Measurements from ENCODE around the gene KCNJ6.
"Not testable (repeated sequence)": the region's sequence is repeated elsewhere in the genome, so short reads cannot be mapped to it uniquely, and the experiment has no call there.

KCNJ6 gene

DNA sequence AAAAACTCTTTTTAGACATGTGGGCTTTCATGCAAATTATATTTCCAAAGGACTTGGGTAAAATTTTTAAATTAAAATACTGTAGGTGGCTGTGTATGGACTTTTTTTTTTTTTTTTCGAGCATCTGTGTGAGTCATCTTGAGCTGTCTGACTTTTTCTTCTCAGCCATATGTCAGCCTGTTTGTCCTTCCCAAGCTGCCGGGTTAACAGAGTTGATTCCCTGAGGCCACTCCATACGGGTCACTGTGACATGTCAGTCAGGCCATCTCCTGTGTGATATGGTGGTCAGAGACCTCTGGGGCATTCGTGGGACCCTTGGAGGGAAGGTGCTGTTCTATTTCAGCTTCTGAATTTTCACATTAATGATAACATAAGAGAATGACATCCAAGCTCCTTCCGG lies 148.3 kb downstream of the KCNJ6 start:
- Histone ChIP-seq H3K4me3 (ENCODE audit: low read length) (no peak overlapping the region), H3K27me3 (ENCODE audit: insufficient read depth, low read length) (no peaks in the 10 kb centered on the region), H3K27ac (ENCODE audit: low read depth, low read length) (no peak overlapping the region), H3K4me1 (ENCODE audit: insufficient read depth, low read length) (peaks cover 8% of the 10 kb centered on the region; the same call in 1 of the 2 replicates), H3K9ac (ENCODE audit: low read depth, low read length) (no peak overlapping the region), H3K36me3 (ENCODE audit: insufficient read depth, low read length) (no peaks in the 10 kb centered on the region), H3K9me3 (ENCODE audit: insufficient read depth, low read depth, low read length) (peaks cover 3% of the 10 kb centered on the region; the same call in 1 of the 2 replicates)
- WGBS = 82% methylated on average over 4 of the region's 5 CpGs

DNA sequence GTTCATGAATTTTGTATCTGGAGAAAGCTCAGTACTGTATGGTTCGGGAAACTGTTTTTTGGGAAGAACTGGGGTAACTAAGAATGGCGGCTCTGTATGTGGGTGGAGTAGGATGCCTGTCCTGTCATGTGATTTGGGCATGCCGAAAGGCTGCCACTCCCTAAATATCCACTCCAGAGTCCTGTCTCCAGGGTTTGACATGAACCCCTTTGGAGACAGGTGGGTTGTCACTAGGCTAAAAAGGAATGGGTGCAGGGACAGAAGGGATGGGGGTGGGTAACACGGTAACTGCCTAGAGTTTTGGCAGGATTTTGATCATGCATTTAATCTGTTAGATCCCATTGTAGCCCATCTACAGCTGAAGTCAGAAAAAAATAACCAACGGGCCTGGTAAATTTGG lies 150.1 kb downstream of the KCNJ6 start:
- no peak overlapping the region for H3K9ac ChIP-seq (ENCODE audit: low read depth, low read length)
- H3K4me3 ChIP-seq (ENCODE audit: low read length) = no peak overlapping the region
- peaks cover 3% of the 10 kb centered on the region; the same call in 1 of the 2 replicates for H3K9me3 ChIP-seq (ENCODE audit: insufficient read depth, low read depth, low read length)
- no peaks in the 10 kb centered on the region for H3K36me3 ChIP-seq (ENCODE audit: insufficient read depth, low read length)
- no peaks in the 10 kb centered on the region for H3K27me3 ChIP-seq (ENCODE audit: insufficient read depth, low read length)
- H3K27ac ChIP-seq (ENCODE audit: low read depth, low read length) = no peak overlapping the region
- WGBS = 82% methylated on average over 4 of the region's 5 CpGs
- H3K4me1 ChIP-seq (ENCODE audit: insufficient read depth, low read length) = peaks cover 8% of the 10 kb centered on the region; the same call in 1 of the 2 replicates

- peaks cover 8% of the 10 kb centered on the region; the same call in 1 of the 2 replicates for H3K4me1 ChIP-seq (ENCODE audit: insufficient read depth, low read length)
- no peaks in the 10 kb centered on the region for H3K36me3 ChIP-seq (ENCODE audit: insufficient read depth, low read length)
- peaks cover 3% of the 10 kb centered on the region; the same call in 1 of the 2 replicates for H3K9me3 ChIP-seq (ENCODE audit: insufficient read depth, low read depth, low read length)
- no peak overlapping the region for H3K27ac ChIP-seq (ENCODE audit: low read depth, low read length)
- no peaks in the 10 kb centered on the region for H3K27me3 ChIP-seq (ENCODE audit: insufficient read depth, low read length)
- 91% methylated on average over 5 of the region's 5 CpGs for WGBS
- H3K4me3 ChIP-seq (ENCODE audit: low read length) = no peak overlapping the region
- H3K9ac ChIP-seq (ENCODE audit: low read depth, low read length) = no peak overlapping the region
Measured at GRCh38 chr21:37765221-37765900, 150.9 kb downstream of the KCNJ6 start.

DNA sequence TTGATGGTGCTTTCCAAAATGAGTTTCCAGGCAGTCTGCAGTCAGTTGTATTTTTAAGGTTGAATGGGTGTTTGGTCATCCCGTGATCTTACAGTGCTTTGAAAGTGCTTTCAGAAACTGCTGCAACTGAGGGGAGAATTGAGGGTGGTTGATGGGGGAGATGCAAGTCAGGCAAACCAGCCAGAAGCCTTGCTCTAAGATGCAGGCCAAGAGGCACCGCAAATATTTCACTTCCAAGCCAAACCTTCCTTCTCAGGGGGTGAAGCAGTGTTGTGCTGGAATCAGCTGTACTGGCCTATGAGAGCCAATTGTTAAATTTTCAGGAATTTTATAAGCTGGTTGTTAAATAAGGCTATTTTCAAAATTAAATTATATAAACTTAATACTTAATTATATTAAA lies 151.6 kb downstream of the KCNJ6 start:
- 85% methylated on average over 1 of the region's 2 CpGs for WGBS
- H3K36me3 ChIP-seq (ENCODE audit: insufficient read depth, low read length) = no peaks in the 10 kb centered on the region
- no peaks in the 10 kb centered on the region for H3K27me3 ChIP-seq (ENCODE audit: insufficient read depth, low read length)

DNA sequence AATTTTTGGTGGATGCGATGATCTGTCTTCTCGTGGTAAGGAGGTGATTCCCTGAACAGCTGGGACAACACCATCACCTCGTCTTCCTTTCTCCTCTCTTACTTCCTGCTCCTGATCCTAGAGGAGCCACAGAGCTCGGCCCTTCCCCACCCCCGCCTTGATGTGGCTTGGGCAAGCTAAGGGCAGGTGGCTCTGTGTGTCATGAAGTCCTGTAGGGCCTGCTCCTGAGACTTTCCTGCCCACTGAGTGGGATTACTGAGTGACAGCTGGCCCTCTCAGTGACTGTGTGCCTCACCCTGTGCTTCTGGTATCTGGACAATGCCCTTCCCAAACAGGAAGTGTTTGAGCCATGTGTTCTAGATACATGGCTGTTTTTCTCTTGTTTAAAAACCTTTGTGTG lies 153.0 kb downstream of the KCNJ6 start:
- H3K27ac ChIP-seq (ENCODE audit: low read depth, low read length) = no peak overlapping the region
- peaks cover 3% of the 10 kb centered on the region; the same call in 1 of the 2 replicates for H3K9me3 ChIP-seq (ENCODE audit: insufficient read depth, low read depth, low read length)
- no peaks in the 10 kb centered on the region for H3K4me1 ChIP-seq (ENCODE audit: insufficient read depth, low read length)
- WGBS = 88% methylated on average over 5 of the region's 5 CpGs
- H3K4me3 ChIP-seq (ENCODE audit: low read length) = no peak overlapping the region
- no peaks in the 10 kb centered on the region for H3K27me3 ChIP-seq (ENCODE audit: insufficient read depth, low read length)
- no peaks in the 10 kb centered on the region for H3K36me3 ChIP-seq (ENCODE audit: insufficient read depth, low read length)
- H3K9ac ChIP-seq (ENCODE audit: low read depth, low read length) = no peak overlapping the region

More for the DNA sequence above, 151.6 kb downstream of the KCNJ6 start:
- Histone ChIP-seq H3K9me3 (ENCODE audit: insufficient read depth, low read depth, low read length) (peaks cover 3% of the 10 kb centered on the region; the same call in 1 of the 2 replicates), H3K4me1 (ENCODE audit: insufficient read depth, low read length) (peaks cover 3% of the 10 kb centered on the region; the same call in 1 of the 2 replicates), H3K27ac (ENCODE audit: low read depth, low read length) (no peak overlapping the region), H3K4me3 (ENCODE audit: low read length) (no peak overlapping the region), H3K9ac (ENCODE audit: low read depth, low read length) (no peak overlapping the region)

DNA sequence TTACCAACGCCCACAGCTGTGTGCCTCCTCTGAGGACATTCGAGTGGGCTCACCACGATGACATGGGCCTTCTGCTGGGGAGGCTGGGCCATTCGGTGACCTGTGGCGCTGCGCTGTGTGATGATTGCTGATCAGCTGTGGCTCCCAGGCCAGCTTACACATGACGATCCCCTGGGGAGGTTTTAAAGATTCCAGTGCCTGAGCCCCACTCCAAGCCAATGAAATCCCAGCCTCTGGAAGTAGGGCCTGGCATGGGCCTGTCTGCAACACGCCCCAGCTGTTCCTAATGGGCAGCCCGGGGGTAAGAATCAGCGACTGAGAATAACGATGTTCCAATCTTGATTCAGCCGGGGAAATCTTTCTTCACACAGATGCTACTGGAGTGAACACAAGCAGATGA lies 153.7 kb downstream of the KCNJ6 start:
- Histone ChIP-seq H3K4me3 (ENCODE audit: low read length) (no peak overlapping the region), H3K36me3 (ENCODE audit: insufficient read depth, low read length) (no peaks in the 10 kb centered on the region), H3K9ac (ENCODE audit: low read depth, low read length) (no peak overlapping the region), H3K27me3 (ENCODE audit: insufficient read depth, low read length) (no peaks in the 10 kb centered on the region), H3K27ac (ENCODE audit: low read depth, low read length) (no peak overlapping the region), H3K9me3 (ENCODE audit: insufficient read depth, low read depth, low read length) (peaks cover 3% of the 10 kb centered on the region; the same call in 1 of the 2 replicates), H3K4me1 (ENCODE audit: insufficient read depth, low read length) (no peaks in the 10 kb centered on the region)
- WGBS = 90% methylated on average over 12 of the region's 12 CpGs

DNA sequence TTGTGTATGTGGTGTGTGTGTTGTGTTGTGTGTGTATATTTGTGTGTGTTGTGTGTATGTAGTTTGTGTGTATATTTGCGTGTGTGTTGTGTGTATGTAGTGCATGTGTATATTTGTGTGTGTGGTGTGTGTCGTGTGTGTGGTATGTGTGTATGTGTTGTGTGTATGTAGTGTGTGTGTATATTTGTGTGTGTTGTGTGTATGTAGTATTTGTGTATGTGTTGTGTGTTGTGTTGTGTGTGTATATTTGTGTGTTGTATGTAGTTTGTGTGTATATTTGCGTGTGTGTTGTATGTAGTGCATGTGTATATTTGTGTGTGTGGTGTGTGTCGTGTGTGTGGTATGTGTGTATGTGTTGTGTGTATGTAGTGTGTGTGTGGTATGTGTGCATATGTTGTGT lies 154.9 kb downstream of the KCNJ6 start:
- H3K27ac ChIP-seq (ENCODE audit: low read depth, low read length); H3K4me1 ChIP-seq (ENCODE audit: insufficient read depth, low read length); H3K9me3 ChIP-seq (ENCODE audit: insufficient read depth, low read depth, low read length); H3K9ac ChIP-seq (ENCODE audit: low read depth, low read length); H3K4me3 ChIP-seq (ENCODE audit: low read length); H3K27me3 ChIP-seq (ENCODE audit: insufficient read depth, low read length); H3K36me3 ChIP-seq (ENCODE audit: insufficient read depth, low read length): not testable (repeated sequence)
- WGBS = 88% methylated on average over 4 of the region's 4 CpGs

DNA sequence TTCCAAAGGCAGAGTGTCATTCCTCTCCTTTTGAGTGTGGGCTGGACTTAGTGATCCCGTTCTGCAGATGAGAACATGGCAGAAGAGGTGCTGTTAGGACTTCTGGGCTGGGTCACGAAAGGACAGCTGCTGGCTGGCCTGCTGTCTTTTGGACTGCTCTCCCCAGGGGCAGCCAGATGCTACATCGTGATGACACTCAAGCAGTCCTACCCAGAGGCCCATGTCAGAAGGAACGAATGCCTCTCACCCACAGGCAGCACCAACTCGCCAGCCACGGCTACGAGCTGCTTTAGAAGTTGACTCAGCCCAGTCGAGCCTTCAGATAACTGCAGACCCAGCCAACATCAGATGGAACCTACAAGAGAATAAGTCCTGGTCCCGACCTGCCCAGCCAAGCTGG lies 156.5 kb downstream of the KCNJ6 start:
- Histone ChIP-seq H3K9me3 (ENCODE audit: insufficient read depth, low read depth, low read length) (no peaks in the 10 kb centered on the region), H3K9ac (ENCODE audit: low read depth, low read length) (no peak overlapping the region), H3K27me3 (ENCODE audit: insufficient read depth, low read length) (no peaks in the 10 kb centered on the region), H3K4me1 (ENCODE audit: insufficient read depth, low read length) (0 out of 2 replicates have a peak, but pooled peaks cover 9% of the 10 kb centered on the region), H3K4me3 (ENCODE audit: low read length) (no peak overlapping the region), H3K27ac (ENCODE audit: low read depth, low read length) (no peak overlapping the region), H3K36me3 (ENCODE audit: insufficient read depth, low read length) (no peaks in the 10 kb centered on the region)
- 94% methylated on average over 9 of the region's 9 CpGs for WGBS

GRCh38 chr21:37758982-37759381 lies 157.3 kb downstream of the KCNJ6 start:
- no peaks in the 10 kb centered on the region for H3K36me3 ChIP-seq (ENCODE audit: insufficient read depth, low read length)
- H3K4me3 ChIP-seq (ENCODE audit: low read length) = no peak overlapping the region
- H3K4me1 ChIP-seq (ENCODE audit: insufficient read depth, low read length) = 0 out of 2 replicates have a peak, but pooled peaks cover 14% of the 10 kb centered on the region
- H3K27me3 ChIP-seq (ENCODE audit: insufficient read depth, low read length) = no peaks in the 10 kb centered on the region
- H3K27ac ChIP-seq (ENCODE audit: low read depth, low read length) = no peak overlapping the region
- no peak overlapping the region for H3K9ac ChIP-seq (ENCODE audit: low read depth, low read length)
- WGBS = 46% methylated on average over 7 of the region's 7 CpGs
- no peaks in the 10 kb centered on the region for H3K9me3 ChIP-seq (ENCODE audit: insufficient read depth, low read depth, low read length)

DNA sequence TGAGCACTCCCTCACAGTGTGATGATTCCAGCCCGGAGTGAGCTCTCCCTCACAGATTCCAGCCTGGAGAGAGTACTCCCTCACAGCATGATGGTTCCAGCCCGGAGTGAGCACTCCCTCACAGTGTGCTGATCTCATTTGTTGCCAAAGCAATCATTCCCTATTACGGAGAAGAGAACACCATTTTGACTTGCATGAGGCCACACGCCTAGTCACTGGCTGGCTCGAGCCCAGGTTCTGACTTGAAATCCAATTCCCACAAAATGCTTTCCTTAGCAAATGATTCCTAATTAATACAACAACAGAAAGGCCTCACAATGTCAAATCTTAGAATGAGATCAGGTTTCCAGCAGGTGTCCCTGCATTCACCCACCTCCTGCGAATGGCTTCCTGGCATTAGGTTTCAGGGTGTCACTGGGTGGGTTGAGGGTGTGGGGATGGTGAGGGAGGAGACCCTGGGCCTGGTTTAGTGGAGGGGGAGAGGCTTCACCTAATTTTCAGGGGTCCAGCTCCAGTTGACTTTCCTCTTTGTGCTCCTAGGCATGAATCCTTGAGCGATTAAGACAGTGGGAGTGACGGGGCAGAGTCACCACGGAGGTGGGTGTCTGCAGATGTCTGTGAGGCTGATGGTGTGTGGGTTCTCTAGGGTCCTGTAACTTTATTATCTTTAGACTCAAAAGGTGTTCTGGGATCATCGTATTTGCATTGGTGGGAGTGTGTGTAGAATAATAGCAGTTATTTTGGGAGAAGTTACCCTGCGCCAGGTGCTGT lies 158.5 kb downstream of the KCNJ6 start:
- no peaks in the 10 kb centered on the region for H3K36me3 ChIP-seq (ENCODE audit: insufficient read depth, low read length)
- 81% methylated on average over 10 of the region's 11 CpGs for WGBS
- H3K9me3 ChIP-seq (ENCODE audit: insufficient read depth, low read depth, low read length) = no peaks in the 10 kb centered on the region
- no peak overlapping the region for H3K27ac ChIP-seq (ENCODE audit: low read depth, low read length)
- no peak overlapping the region for H3K4me3 ChIP-seq (ENCODE audit: low read length)
- H3K9ac ChIP-seq (ENCODE audit: low read depth, low read length) = no peak overlapping the region
- H3K27me3 ChIP-seq (ENCODE audit: insufficient read depth, low read length) = no peaks in the 10 kb centered on the region
- H3K4me1 ChIP-seq (ENCODE audit: insufficient read depth, low read length) = 0 out of 2 replicates have a peak, but pooled peaks cover 14% of the 10 kb centered on the region

DNA sequence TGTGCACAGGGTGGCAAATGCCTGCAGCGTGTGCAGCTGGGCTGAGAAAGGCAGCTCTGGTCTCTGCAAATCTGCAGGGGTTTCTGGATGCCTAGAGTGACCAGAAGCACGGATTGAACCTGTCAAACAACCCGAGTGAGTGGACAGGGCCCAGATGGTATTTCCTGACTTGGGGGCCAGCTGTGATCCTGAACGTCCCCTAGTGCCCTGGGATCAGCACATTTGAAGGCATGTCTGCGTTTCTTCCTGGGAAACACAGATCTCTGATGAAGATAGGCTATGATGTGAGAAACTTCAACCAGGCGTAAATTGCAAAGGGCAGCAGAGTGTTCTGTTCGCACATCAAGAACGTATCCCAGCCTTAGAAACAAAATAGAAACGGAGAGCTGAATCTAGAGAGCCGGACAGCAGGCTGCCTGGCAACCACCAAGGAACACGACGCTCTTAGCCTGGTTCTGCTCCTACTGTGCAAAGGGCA lies 163.1 kb downstream of the KCNJ6 start:
- 90% methylated on average over 12 of the region's 12 CpGs for WGBS
- H3K4me1 ChIP-seq (ENCODE audit: insufficient read depth, low read length) = 0 out of 2 replicates have a peak, but pooled peaks cover 14% of the 10 kb centered on the region
- H3K27ac ChIP-seq (ENCODE audit: low read depth, low read length) = no peak overlapping the region
- H3K9ac ChIP-seq (ENCODE audit: low read depth, low read length) = no peak overlapping the region
- no peaks in the 10 kb centered on the region for H3K27me3 ChIP-seq (ENCODE audit: insufficient read depth, low read length)
- no peaks in the 10 kb centered on the region for H3K9me3 ChIP-seq (ENCODE audit: insufficient read depth, low read depth, low read length)
- no peak overlapping the region for H3K4me3 ChIP-seq (ENCODE audit: low read length)
- no peaks in the 10 kb centered on the region for H3K36me3 ChIP-seq (ENCODE audit: insufficient read depth, low read length)
